ENCODE results near the gene LCN9. TPM values are rescaled to one million over a fixed set of nuclear protein-coding genes. Genes with fewer than 3 reads are reported as not detected.

LCN9 gene
- total RNA-seq, 1 experiment from 2014 or later: not detected

DNA sequence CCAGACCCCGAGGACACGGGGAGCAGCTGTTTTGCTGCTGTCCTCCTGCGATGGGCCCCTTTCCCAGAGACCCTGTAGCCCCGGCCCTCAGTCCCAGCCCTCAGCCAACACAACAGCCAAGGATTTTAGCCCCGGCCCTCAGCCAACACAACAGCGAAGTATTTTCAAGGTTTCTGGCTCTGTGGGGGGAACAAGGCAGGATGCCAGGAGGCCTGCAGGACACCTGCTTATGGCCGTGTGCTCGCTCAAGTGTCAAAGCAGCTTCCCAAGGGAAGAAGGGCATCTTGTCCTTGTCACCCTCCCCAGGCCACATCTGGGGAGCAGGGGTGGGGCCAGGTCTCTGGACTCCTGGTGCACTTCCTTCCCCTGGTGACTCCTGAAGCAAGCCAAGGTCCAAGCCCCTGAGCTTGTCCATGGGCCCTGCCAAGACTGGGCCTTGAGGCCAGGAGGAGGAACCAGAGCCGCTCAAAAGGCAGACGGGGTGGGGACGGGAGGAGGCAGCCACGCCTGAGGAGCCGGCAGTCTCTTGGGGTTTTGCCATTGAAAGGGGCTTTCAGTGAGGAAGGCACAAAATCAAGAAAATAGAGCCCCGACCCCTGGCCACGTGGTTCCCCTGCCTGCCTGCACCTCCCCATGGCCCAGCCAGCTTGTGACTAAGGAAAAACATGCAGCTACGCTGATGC, 49.6 kb downstream of the LCN9 start:
- in situ Hi-C loops (cut with HindIII; ENCODE audit: low pct_unique_long_range_greater_than_20kb, low sequenced_read_pairs): no loop called here

GRCh38 chr9:135714242-135715055, 51.3 kb downstream of the LCN9 start:
- no peak for ATAC-seq
- no TSS peak for BruUV-seq (replicated peaks)
- H3K27me3 ChIP-seq (ENCODE audit: control insufficient read depth, insufficient read depth, low read length): no peaks in the 10 kb centered on the region

More for the DNA sequence above, 49.6 kb downstream of the LCN9 start:
- TF ChIP-seq SIN3A (IDR thresholded peaks at IDR 0.05; ENCODE audit: borderline replicate concordance, insufficient read depth, low read depth, low read length) (no peak), TCF7L2 (IDR thresholded peaks at IDR 0.05; ENCODE audit: low read depth, low read length) (no peak), POLR2AphosphoS5 (IDR thresholded peaks at IDR 0.05; ENCODE audit: low read depth, low read length) (no peak)
- TF ChIP-seq, protein P1, sequence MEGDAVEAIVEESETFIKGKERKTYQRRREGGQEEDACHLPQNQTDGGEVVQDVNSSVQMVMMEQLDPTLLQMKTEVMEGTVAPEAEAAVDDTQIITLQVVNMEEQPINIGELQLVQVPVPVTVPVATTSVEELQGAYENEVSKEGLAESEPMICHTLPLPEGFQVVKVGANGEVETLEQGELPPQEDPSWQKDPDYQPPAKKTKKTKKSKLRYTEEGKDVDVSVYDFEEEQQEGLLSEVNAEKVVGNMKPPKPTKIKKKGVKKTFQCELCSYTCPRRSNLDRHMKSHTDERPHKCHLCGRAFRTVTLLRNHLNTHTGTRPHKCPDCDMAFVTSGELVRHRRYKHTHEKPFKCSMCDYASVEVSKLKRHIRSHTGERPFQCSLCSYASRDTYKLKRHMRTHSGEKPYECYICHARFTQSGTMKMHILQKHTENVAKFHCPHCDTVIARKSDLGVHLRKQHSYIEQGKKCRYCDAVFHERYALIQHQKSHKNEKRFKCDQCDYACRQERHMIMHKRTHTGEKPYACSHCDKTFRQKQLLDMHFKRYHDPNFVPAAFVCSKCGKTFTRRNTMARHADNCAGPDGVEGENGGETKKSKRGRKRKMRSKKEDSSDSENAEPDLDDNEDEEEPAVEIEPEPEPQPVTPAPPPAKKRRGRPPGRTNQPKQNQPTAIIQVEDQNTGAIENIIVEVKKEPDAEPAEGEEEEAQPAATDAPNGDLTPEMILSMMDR (IDR thresholded peaks at IDR 0.05): no peak
- TF ChIP-seq, protein P2, sequence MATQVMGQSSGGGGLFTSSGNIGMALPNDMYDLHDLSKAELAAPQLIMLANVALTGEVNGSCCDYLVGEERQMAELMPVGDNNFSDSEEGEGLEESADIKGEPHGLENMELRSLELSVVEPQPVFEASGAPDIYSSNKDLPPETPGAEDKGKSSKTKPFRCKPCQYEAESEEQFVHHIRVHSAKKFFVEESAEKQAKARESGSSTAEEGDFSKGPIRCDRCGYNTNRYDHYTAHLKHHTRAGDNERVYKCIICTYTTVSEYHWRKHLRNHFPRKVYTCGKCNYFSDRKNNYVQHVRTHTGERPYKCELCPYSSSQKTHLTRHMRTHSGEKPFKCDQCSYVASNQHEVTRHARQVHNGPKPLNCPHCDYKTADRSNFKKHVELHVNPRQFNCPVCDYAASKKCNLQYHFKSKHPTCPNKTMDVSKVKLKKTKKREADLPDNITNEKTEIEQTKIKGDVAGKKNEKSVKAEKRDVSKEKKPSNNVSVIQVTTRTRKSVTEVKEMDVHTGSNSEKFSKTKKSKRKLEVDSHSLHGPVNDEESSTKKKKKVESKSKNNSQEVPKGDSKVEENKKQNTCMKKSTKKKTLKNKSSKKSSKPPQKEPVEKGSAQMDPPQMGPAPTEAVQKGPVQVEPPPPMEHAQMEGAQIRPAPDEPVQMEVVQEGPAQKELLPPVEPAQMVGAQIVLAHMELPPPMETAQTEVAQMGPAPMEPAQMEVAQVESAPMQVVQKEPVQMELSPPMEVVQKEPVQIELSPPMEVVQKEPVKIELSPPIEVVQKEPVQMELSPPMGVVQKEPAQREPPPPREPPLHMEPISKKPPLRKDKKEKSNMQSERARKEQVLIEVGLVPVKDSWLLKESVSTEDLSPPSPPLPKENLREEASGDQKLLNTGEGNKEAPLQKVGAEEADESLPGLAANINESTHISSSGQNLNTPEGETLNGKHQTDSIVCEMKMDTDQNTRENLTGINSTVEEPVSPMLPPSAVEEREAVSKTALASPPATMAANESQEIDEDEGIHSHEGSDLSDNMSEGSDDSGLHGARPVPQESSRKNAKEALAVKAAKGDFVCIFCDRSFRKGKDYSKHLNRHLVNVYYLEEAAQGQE (IDR thresholded peaks at IDR 0.05; ENCODE audit: insufficient read depth in 1 of 2, low read depth in 2 of 2, low read length in 1 of 2): no peak
- Histone ChIP-seq H3K4me3 (ENCODE audit: low read depth in 2 of 2, low read length in 2 of 2) (no peak overlapping the region), H3K27ac (ENCODE audit: low read length) (no peak overlapping the region), H3K4me1 (ENCODE audit: control insufficient read depth, insufficient read depth, low read length) (no peaks in the 10 kb centered on the region), H3K9me3 (ENCODE audit: control insufficient read depth, insufficient read depth, low read depth, low read length) (no peaks in the 10 kb centered on the region), H3K36me3 (ENCODE audit: control insufficient read depth, insufficient read depth, low read length) (no peaks in the 10 kb centered on the region), H3K27me3 (ENCODE audit: control insufficient read depth, insufficient read depth, low read length) (no peaks in the 10 kb centered on the region)
- no TSS peak for BruUV-seq (replicated peaks)
- no peak for DNase-seq (ENCODE audit: low read depth, low spot score)
- ChIA-PET CTCF (interaction anchor here (0.6 kb wide), 1 partner anchor 64 kb away, joined by 3 read pairs; no protein-coding TSS in a partner anchor), POLR2A (no interaction called here)
- ATAC-seq: no peak
- intact Hi-C loops (cut with micrococcal nuclease; ENCODE audit: unreplicated experiment): no loop called here

More at GRCh38 chr9:135714242-135715055, 51.3 kb downstream of the LCN9 start:
- no peak for TF ChIP-seq TCF7L2 (IDR thresholded peaks at IDR 0.05; ENCODE audit: low read depth, low read length)
- TF ChIP-seq, protein P2 (IDR thresholded peaks at IDR 0.05; ENCODE audit: insufficient read depth in 1 of 2, low read depth in 2 of 2, low read length in 1 of 2): peak; percentile 73 to 88
- Histone ChIP-seq H3K4me1 (ENCODE audit: control insufficient read depth, insufficient read depth, low read length) (no peaks in the 10 kb centered on the region), H3K36me3 (ENCODE audit: control insufficient read depth, insufficient read depth, low read length) (no peaks in the 10 kb centered on the region), H3K9me3 (ENCODE audit: control insufficient read depth, insufficient read depth, low read depth, low read length) (no peaks in the 10 kb centered on the region), H3K4me3 (ENCODE audit: low read depth in 2 of 2, low read length in 2 of 2) (no peak overlapping the region), H3K27ac (ENCODE audit: low read length) (no peak overlapping the region)
- intact Hi-C loops (cut with micrococcal nuclease; ENCODE audit: unreplicated experiment) (no loop called here), in situ Hi-C loops (cut with HindIII; ENCODE audit: low pct_unique_long_range_greater_than_20kb, low sequenced_read_pairs) (no loop called here)
- CTCF ChIA-PET: no interaction called here
- DNase-seq (ENCODE audit: low read depth, low spot score): no peak
- POLR2A ChIA-PET: interaction anchor here (0.5 kb wide), 1 partner anchor 26 kb away, joined by 3 read pairs; no protein-coding TSS in a partner anchor

Measured in Panc1 (cell line).